ENCODE measurements around the gene EPS15. TPM values are rescaled to one million over a fixed set of nuclear protein-coding genes. Genes with fewer than 3 reads are reported as not detected.
"Not testable (repeated sequence)": the region's sequence is repeated elsewhere in the genome, so short reads cannot be mapped to it uniquely, and the experiment has no call there.

EPS15 gene
- total RNA-seq, 1 experiment from 2014 or later: 48.7 TPM

DNA sequence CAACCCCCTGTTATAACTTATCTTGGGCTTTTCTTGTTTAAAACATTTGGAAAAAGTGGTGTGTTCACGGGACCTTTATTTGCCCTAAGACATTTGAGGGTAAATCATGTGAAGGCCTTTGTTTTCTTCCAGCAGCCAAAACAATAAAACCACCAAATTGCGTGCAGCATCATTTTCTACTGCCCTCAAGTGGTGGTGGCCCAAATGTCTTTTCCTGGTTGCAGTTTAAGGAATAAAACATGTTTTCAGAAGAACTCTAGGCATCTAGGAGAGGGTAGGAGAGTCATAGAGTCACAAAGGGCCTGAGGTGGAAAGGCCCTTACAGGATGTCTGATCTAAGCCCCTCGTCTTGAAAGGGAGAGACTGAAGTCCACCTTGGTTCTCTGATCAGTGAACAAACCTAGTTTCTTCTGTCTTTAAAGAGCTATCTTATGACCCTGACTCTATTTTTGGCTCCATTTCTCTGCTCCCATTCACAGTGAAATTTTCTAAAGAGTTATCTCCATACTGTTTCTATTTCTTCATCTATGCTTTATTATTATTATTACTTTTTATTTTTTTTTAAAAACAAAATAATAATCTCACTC, 16.0 kb upstream of the EPS15 start:
- peaks cover 5% of the 10 kb centered on the region for H3K9me3 Mint-ChIP-seq (ENCODE audit: unreplicated experiment)
- ChIA-PET CTCF (interaction anchor here (0.6 to 3.3 kb wide), 21 partner anchors 9 to 448 kb away, joined by 3 to 25 read pairs (median 3); partner anchors contain the start of genes EPS15 and NRDC), POLR2A (interaction anchor here (0.7 to 1.2 kb wide), 4 partner anchors 10 to 33 kb away, joined by 3 to 4 read pairs (median 3); partner anchors contain the start of gene EPS15)
- intact Hi-C loops (cut with micrococcal nuclease): loop anchor here (1.0 to 10.0 kb wide), 2 partner anchors 80 to 238 kb away; partner anchors contain the start of gene OSBPL9
- no TSS peak for BruUV-seq (replicated peaks)
- peak; percentile 65 for DNase-seq (ENCODE audit: unreplicated experiment)
- H3K27ac Mint-ChIP-seq (ENCODE audit: low read depth, unreplicated experiment): peak overlapping the region; percentile 32
- no peaks in the 10 kb centered on the region for H3K36me3 Mint-ChIP-seq (ENCODE audit: insufficient read depth, unreplicated experiment)
- H3K4me1 Mint-ChIP-seq (ENCODE audit: insufficient read depth, unreplicated experiment): peaks cover 7% of the 10 kb centered on the region
- TF ChIP-seq, protein P1, sequence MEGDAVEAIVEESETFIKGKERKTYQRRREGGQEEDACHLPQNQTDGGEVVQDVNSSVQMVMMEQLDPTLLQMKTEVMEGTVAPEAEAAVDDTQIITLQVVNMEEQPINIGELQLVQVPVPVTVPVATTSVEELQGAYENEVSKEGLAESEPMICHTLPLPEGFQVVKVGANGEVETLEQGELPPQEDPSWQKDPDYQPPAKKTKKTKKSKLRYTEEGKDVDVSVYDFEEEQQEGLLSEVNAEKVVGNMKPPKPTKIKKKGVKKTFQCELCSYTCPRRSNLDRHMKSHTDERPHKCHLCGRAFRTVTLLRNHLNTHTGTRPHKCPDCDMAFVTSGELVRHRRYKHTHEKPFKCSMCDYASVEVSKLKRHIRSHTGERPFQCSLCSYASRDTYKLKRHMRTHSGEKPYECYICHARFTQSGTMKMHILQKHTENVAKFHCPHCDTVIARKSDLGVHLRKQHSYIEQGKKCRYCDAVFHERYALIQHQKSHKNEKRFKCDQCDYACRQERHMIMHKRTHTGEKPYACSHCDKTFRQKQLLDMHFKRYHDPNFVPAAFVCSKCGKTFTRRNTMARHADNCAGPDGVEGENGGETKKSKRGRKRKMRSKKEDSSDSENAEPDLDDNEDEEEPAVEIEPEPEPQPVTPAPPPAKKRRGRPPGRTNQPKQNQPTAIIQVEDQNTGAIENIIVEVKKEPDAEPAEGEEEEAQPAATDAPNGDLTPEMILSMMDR (IDR thresholded peaks at IDR 0.05; ENCODE audit: unreplicated experiment): peak; percentile 55
- no peaks in the 10 kb centered on the region for H3K27me3 Mint-ChIP-seq (ENCODE audit: insufficient read depth, unreplicated experiment)
- H3K4me3 Mint-ChIP-seq (ENCODE audit: unreplicated experiment): no peak overlapping the region

DNA sequence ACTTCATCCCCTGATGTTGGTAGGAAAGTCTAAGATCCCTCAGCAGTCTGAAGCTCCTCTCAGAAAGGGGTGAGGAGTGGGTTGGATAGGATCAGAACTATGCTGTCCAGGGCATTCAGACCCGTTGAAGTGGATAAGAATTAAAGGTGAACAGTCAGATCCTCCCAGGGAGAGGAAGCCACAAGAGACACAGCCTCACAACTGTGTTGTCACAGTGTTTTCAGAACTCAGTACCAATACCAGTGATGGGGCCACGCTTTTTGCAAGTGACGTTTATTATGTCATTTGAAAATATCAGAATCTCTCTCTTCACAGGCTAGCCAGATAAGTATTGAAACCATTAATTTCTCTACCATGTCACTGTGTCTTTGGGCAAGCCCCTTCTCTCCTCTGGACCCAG, 15.4 kb upstream of the EPS15 start:
- H3K4me1 Mint-ChIP-seq (ENCODE audit: insufficient read depth, unreplicated experiment): peaks cover 7% of the 10 kb centered on the region
- no peak overlapping the region for H3K4me3 Mint-ChIP-seq (ENCODE audit: unreplicated experiment)
- DNase-seq (ENCODE audit: unreplicated experiment): no peak
- ChIA-PET POLR2A (interaction anchor here (1.2 kb wide), 2 partner anchors 16 to 33 kb away, joined by 3 read pairs; partner anchors contain the start of gene EPS15), CTCF (interaction anchor here (0.6 to 3.3 kb wide), 13 partner anchors 12 to 447 kb away, joined by 3 to 25 read pairs (median 4); partner anchors contain the start of gene EPS15)
- H3K36me3 Mint-ChIP-seq (ENCODE audit: insufficient read depth, unreplicated experiment): no peaks in the 10 kb centered on the region
- H3K27ac Mint-ChIP-seq (ENCODE audit: low read depth, unreplicated experiment): peak overlapping the region; percentile 32
- peaks cover 5% of the 10 kb centered on the region for H3K9me3 Mint-ChIP-seq (ENCODE audit: unreplicated experiment)
- intact Hi-C loops (cut with micrococcal nuclease): loop anchor here (10.0 kb wide), 1 partner anchor 80 kb away; the partner anchor contains the start of gene OSBPL9
- no TSS peak for BruUV-seq (replicated peaks)
- H3K27me3 Mint-ChIP-seq (ENCODE audit: insufficient read depth, unreplicated experiment): no peaks in the 10 kb centered on the region
- TF ChIP-seq, protein P1 (IDR thresholded peaks at IDR 0.05; ENCODE audit: unreplicated experiment): no peak

DNA sequence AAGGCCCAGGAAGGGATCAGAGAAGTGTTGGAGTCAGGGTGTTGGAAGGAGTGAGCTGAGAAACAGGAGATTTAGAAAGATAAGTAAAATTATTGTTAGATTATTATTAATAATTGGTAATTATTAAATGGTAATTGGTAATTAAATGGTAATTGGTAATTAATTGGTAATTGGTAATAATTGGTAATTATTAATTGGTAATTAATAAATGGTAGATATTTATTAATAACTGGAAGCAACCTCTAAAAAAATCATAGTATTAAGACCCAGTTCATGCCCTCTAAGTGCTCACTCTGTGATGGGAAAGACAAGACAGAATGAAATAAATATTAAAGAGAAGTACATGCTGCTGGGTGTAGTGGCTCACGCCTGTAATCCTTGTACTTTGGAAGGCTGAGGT, 13.8 kb upstream of the EPS15 start:
- POLR2A ChIA-PET: no interaction called here
- no peaks in the 10 kb centered on the region for H3K4me1 Mint-ChIP-seq (ENCODE audit: insufficient read depth, unreplicated experiment)
- no TSS peak for BruUV-seq (replicated peaks)
- no peaks in the 10 kb centered on the region for H3K27me3 Mint-ChIP-seq (ENCODE audit: insufficient read depth, unreplicated experiment)
- no peak overlapping the region for H3K27ac Mint-ChIP-seq (ENCODE audit: low read depth, unreplicated experiment)
- intact Hi-C loops (cut with micrococcal nuclease): loop anchor here (10.0 kb wide), 1 partner anchor 82 kb away; the partner anchor contains the start of gene OSBPL9
- TF ChIP-seq, protein P1 (IDR thresholded peaks at IDR 0.05; ENCODE audit: unreplicated experiment): no peak
- CTCF ChIA-PET: interaction anchor here (1.0 to 3.3 kb wide), 2 partner anchors 10 to 236 kb away, joined by 4 to 25 read pairs; no protein-coding TSS in a partner anchor
- no peaks in the 10 kb centered on the region for H3K9me3 Mint-ChIP-seq (ENCODE audit: unreplicated experiment)
- H3K36me3 Mint-ChIP-seq (ENCODE audit: insufficient read depth, unreplicated experiment): no peaks in the 10 kb centered on the region
- no peak overlapping the region for H3K4me3 Mint-ChIP-seq (ENCODE audit: unreplicated experiment)
- DNase-seq (ENCODE audit: unreplicated experiment): no peak

DNA sequence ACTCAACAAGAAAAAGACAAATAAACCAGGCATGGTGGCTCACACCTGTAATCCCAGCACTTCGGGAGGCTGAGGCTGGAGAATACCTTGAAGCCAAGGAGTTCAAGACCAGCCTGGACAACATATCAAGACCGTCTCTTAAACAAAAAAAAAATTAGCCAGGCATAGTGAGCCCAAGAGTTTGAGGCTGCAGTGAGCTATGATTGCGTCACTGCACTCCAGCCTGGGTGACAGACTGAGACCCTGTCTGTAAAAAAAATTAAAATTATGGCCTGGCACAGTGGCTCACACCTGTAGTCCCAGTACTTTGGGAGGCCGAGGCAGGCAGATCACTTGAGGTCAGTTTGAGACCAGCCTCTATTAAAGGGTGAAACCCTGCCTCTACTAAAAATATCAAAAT, 11.4 kb upstream of the EPS15 start:
- H3K36me3 Mint-ChIP-seq (ENCODE audit: insufficient read depth, unreplicated experiment); H3K4me1 Mint-ChIP-seq (ENCODE audit: insufficient read depth, unreplicated experiment); H3K27me3 Mint-ChIP-seq (ENCODE audit: insufficient read depth, unreplicated experiment); DNase-seq (ENCODE audit: unreplicated experiment); POLR2A ChIA-PET; H3K4me3 Mint-ChIP-seq (ENCODE audit: unreplicated experiment); BruUV-seq (replicated peaks); H3K9me3 Mint-ChIP-seq (ENCODE audit: unreplicated experiment); H3K27ac Mint-ChIP-seq (ENCODE audit: low read depth, unreplicated experiment): not testable (repeated sequence)
- intact Hi-C loops (cut with micrococcal nuclease): loop anchor here (10.0 kb wide), 1 partner anchor 84 kb away; the partner anchor contains the start of gene OSBPL9
- CTCF ChIA-PET: interaction anchor here (0.6 kb wide), 1 partner anchor 69 kb away, joined by 3 read pairs; no protein-coding TSS in a partner anchor

Data from MCF 10A (cell line).